GM23338 (cell line): Measurements from ENCODE around the gene MRPS7.

ENCODE experiments used
- CREB1 ChIP-seq: fragments of 250-450 bp; sonication (Bioruptor Pico); IDR thresholded peaks from 2 replicates; pipeline ENCODE4 v1.5.0; 2020; ENCODE audit warnings: low read depth, mild to moderate bottlenecking, moderate library complexity
- EZH2 ChIP-seq: fragments of 200-600 bp; sonication (generic); IDR thresholded peaks from one replicate; pipeline ENCODE4 v1.8.0; 2017; ENCODE audit warnings: antibody characterized with exemption, mild to moderate bottlenecking, low read depth; ENCODE audit not compliant: unreplicated experiment
- EZH2phosphoT487 ChIP-seq: fragments of 200-600 bp; sonication (generic); IDR thresholded peaks from one replicate; pipeline ENCODE4 v1.8.1; 2018; ENCODE audit warnings: antibody characterized with exemption; ENCODE audit not compliant: unreplicated experiment
- JUNB ChIP-seq: IDR thresholded peaks from one replicate; pipeline ENCODE4 v1.6.1; 2016; ENCODE audit warnings: antibody characterized with exemption; ENCODE audit not compliant: unreplicated experiment
- NANOG ChIP-seq: IDR thresholded peaks from 2 replicates; pipeline ENCODE4 v1.6.1; 2016; ENCODE audit warnings: antibody characterized with exemption, borderline replicate concordance
- POLR2AphosphoS5 ChIP-seq: IDR thresholded peaks from 2 replicates; pipeline ENCODE4 v1.6.1; 2016; ENCODE audit warnings: antibody characterized with exemption, low read depth
- STAT1 ChIP-seq: IDR thresholded peaks from one replicate; pipeline ENCODE4 v1.6.1; 2016; ENCODE audit warnings: antibody characterized with exemption; ENCODE audit not compliant: unreplicated experiment
- ZNF114 ChIP-seq: fragments of 250-450 bp; sonication (Bioruptor Pico); IDR thresholded peaks from 2 replicates; pipeline ENCODE4 v1.5.0; 2020; ENCODE audit warnings: mild to moderate bottlenecking, moderate library complexity
- ZNF331 ChIP-seq: fragments of 250-450 bp; sonication (Bioruptor Pico); IDR thresholded peaks from 2 replicates; pipeline ENCODE4 v1.5.0; 2020; ENCODE audit warnings: low read depth, mild to moderate bottlenecking, moderate library complexity
- TF ChIP-seq, protein P1 (sequence below), 2 experiments: fragments of 200-600 bp in 1 of 2; sonication (generic) in 1 of 2; conservative IDR thresholded peaks; 2 replicates each; pipeline versions ENCODE4 v1.5.1 to v1.6.1; 2016 to 2017; ENCODE audit warnings: antibody characterized with exemption in 2 of 2, low read depth in 2 of 2, mild to moderate bottlenecking in 2 of 2, moderate library complexity in 1 of 2
- TF ChIP-seq, protein P2 (sequence below): IDR thresholded peaks from 2 replicates; pipeline ENCODE4 v1.6.1; 2016; ENCODE audit warnings: antibody characterized with exemption
- TF ChIP-seq, protein P3 (sequence below): IDR thresholded peaks from one replicate; pipeline ENCODE4 v1.6.1; 2018; ENCODE audit warnings: antibody characterized with exemption; ENCODE audit not compliant: unreplicated experiment
- TF ChIP-seq, protein P4 (sequence below): fragments of 250-450 bp; sonication (Bioruptor Pico); IDR thresholded peaks from 2 replicates; pipeline ENCODE4 v1.5.0; 2020; ENCODE audit warnings: mild to moderate bottlenecking, moderate library complexity

DNA sequence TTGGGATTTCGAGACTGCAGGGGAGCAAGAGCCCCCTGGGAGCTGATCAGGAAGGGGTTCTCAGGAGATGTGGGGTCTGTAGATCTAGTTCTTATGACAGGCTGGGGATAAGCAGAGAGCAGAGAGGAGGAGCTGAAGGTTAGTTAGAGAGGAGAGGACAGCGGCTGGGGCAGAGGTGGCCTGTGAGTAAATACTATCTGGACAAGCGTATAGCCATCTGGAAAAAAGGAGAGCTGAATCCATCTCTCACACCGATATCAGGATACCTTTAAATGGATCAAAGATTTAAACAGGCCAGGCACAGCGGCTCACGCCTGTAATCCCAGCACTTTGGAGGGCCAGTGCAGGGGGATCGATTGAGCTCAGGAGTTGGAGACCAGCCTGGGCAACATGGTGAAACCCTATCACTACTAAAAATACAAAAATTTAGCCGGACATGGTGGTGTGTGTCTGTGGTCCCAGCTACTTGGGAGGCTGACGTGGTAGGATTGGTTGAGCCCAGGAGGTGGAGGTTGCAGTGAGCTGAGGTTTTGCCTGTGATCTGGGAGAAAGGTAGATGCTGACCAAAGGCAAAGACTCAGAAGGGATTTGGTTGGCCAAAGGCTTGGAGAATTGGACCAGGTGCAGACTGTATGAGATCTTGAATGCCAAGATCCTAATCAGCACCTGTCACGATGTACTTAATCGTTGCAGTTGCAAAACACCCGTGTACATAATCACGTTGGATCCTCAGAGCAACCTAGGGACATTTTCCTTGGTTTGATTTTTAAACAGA, 46.5 kb downstream of the MRPS7 start:
- TF ChIP-seq, protein P1, sequence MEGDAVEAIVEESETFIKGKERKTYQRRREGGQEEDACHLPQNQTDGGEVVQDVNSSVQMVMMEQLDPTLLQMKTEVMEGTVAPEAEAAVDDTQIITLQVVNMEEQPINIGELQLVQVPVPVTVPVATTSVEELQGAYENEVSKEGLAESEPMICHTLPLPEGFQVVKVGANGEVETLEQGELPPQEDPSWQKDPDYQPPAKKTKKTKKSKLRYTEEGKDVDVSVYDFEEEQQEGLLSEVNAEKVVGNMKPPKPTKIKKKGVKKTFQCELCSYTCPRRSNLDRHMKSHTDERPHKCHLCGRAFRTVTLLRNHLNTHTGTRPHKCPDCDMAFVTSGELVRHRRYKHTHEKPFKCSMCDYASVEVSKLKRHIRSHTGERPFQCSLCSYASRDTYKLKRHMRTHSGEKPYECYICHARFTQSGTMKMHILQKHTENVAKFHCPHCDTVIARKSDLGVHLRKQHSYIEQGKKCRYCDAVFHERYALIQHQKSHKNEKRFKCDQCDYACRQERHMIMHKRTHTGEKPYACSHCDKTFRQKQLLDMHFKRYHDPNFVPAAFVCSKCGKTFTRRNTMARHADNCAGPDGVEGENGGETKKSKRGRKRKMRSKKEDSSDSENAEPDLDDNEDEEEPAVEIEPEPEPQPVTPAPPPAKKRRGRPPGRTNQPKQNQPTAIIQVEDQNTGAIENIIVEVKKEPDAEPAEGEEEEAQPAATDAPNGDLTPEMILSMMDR (conservative IDR thresholded peaks at IDR 0.05; ENCODE audit: low read depth in 2 of 2): no peak
- TF ChIP-seq POLR2AphosphoS5 (no peak), EZH2 (no peak), NANOG (no peak), JUNB (no peak), CREB1 (CRISPR knock-in tag) (no peak), EZH2phosphoT487 (no peak), ZNF114 (CRISPR knock-in tag) (no peak), STAT1 (no peak), ZNF331 (CRISPR knock-in tag) (no peak)
- TF ChIP-seq, protein P2, sequence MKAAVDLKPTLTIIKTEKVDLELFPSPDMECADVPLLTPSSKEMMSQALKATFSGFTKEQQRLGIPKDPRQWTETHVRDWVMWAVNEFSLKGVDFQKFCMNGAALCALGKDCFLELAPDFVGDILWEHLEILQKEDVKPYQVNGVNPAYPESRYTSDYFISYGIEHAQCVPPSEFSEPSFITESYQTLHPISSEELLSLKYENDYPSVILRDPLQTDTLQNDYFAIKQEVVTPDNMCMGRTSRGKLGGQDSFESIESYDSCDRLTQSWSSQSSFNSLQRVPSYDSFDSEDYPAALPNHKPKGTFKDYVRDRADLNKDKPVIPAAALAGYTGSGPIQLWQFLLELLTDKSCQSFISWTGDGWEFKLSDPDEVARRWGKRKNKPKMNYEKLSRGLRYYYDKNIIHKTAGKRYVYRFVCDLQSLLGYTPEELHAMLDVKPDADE: no peak
- TF ChIP-seq, protein P3, sequence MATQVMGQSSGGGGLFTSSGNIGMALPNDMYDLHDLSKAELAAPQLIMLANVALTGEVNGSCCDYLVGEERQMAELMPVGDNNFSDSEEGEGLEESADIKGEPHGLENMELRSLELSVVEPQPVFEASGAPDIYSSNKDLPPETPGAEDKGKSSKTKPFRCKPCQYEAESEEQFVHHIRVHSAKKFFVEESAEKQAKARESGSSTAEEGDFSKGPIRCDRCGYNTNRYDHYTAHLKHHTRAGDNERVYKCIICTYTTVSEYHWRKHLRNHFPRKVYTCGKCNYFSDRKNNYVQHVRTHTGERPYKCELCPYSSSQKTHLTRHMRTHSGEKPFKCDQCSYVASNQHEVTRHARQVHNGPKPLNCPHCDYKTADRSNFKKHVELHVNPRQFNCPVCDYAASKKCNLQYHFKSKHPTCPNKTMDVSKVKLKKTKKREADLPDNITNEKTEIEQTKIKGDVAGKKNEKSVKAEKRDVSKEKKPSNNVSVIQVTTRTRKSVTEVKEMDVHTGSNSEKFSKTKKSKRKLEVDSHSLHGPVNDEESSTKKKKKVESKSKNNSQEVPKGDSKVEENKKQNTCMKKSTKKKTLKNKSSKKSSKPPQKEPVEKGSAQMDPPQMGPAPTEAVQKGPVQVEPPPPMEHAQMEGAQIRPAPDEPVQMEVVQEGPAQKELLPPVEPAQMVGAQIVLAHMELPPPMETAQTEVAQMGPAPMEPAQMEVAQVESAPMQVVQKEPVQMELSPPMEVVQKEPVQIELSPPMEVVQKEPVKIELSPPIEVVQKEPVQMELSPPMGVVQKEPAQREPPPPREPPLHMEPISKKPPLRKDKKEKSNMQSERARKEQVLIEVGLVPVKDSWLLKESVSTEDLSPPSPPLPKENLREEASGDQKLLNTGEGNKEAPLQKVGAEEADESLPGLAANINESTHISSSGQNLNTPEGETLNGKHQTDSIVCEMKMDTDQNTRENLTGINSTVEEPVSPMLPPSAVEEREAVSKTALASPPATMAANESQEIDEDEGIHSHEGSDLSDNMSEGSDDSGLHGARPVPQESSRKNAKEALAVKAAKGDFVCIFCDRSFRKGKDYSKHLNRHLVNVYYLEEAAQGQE: no peak
- TF ChIP-seq, protein P4, sequence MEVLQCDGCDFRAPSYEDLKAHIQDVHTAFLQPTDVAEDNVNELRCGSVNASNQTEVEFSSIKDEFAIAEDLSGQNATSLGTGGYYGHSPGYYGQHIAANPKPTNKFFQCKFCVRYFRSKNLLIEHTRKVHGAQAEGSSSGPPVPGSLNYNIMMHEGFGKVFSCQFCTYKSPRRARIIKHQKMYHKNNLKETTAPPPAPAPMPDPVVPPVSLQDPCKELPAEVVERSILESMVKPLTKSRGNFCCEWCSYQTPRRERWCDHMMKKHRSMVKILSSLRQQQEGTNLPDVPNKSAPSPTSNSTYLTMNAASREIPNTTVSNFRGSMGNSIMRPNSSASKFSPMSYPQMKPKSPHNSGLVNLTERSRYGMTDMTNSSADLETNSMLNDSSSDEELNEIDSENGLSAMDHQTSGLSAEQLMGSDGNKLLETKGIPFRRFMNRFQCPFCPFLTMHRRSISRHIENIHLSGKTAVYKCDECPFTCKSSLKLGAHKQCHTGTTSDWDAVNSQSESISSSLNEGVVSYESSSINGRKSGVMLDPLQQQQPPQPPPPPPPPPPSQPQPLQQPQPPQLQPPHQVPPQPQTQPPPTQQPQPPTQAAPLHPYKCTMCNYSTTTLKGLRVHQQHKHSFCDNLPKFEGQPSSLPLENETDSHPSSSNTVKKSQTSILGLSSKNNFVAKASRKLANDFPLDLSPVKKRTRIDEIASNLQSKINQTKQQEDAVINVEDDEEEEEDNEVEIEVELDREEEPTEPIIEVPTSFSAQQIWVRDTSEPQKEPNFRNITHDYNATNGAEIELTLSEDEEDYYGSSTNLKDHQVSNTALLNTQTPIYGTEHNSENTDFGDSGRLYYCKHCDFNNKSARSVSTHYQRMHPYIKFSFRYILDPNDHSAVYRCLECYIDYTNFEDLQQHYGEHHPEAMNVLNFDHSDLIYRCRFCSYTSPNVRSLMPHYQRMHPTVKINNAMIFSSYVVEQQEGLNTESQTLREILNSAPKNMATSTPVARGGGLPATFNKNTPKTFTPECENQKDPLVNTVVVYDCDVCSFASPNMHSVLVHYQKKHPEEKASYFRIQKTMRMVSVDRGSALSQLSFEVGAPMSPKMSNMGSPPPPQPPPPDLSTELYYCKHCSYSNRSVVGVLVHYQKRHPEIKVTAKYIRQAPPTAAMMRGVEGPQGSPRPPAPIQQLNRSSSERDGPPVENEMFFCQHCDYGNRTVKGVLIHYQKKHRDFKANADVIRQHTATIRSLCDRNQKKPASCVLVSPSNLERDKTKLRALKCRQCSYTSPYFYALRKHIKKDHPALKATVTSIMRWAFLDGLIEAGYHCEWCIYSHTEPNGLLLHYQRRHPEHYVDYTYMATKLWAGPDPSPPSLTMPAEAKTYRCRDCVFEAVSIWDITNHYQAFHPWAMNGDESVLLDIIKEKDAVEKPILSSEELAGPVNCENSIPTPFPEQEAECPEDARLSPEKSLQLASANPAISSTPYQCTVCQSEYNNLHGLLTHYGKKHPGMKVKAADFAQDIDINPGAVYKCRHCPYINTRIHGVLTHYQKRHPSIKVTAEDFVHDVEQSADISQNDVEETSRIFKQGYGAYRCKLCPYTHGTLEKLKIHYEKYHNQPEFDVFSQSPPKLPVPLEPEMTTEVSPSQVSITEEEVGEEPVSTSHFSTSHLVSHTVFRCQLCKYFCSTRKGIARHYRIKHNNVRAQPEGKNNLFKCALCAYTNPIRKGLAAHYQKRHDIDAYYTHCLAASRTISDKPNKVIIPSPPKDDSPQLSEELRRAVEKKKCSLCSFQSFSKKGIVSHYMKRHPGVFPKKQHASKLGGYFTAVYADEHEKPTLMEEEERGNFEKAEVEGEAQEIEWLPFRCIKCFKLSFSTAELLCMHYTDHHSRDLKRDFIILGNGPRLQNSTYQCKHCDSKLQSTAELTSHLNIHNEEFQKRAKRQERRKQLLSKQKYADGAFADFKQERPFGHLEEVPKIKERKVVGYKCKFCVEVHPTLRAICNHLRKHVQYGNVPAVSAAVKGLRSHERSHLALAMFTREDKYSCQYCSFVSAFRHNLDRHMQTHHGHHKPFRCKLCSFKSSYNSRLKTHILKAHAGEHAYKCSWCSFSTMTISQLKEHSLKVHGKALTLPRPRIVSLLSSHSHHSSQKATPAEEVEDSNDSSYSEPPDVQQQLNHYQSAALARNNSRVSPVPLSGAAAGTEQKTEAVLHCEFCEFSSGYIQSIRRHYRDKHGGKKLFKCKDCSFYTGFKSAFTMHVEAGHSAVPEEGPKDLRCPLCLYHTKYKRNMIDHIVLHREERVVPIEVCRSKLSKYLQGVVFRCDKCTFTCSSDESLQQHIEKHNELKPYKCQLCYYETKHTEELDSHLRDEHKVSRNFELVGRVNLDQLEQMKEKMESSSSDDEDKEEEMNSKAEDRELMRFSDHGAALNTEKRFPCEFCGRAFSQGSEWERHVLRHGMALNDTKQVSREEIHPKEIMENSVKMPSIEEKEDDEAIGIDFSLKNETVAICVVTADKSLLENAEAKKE (CRISPR knock-in tag): no peak
